Esophagus squamous epithelium (tissue), 4 donors: ENCODE results near the gene DBT.

Experiments
- CTCF ChIP-seq, 6 experiments: fragments of 450-650 bp in 4 of 6; fragments of 200-600 bp in 2 of 6; sonication (generic) in 2 of 6; IDR thresholded peaks; one replicate each; pipeline ENCODE4 v1.5.1; 2016 to 2019; ENCODE audit warnings: antibody characterized with exemption in 6 of 6, mild to moderate bottlenecking in 4 of 6, moderate library complexity in 4 of 6
- POLR2A ChIP-seq, 4 donors: fragments of 450-650 bp; IDR thresholded peaks; one replicate each; pipeline ENCODE4 v1.6.1; 2017; ENCODE audit warnings: antibody characterized with exemption in 4 of 4, mild to moderate bottlenecking in 4 of 4, moderate library complexity in 3 of 4

GRCh38 chr1:100240631-100241030 lies 9.0 kb downstream of the DBT start:
- TF ChIP-seq CTCF (IDR thresholded peaks at IDR 0.05) (no peak), POLR2A (IDR thresholded peaks at IDR 0.05) (no peak)
